Stimulated activated CD8-positive, alpha-beta memory T cell treated with anti-CD3 and anti-CD28 coated beads, Interleukin-12 subunit alpha, Interleukin-12 subunit beta, amount 100 ng/mL, for 24 hours (primary cell): Measurements from ENCODE around the gene FUNDC1.
"Not testable (repeated sequence)": the region's sequence is repeated elsewhere in the genome, so short reads cannot be mapped to it uniquely, and the experiment has no call there.

Experiments used
- DNase-seq: peaks from one replicate; pipeline ENCODE4 v3.0.0-alpha.2; 2020; ENCODE audit errors: extremely low read depth

The FUNDC1 gene

DNA sequence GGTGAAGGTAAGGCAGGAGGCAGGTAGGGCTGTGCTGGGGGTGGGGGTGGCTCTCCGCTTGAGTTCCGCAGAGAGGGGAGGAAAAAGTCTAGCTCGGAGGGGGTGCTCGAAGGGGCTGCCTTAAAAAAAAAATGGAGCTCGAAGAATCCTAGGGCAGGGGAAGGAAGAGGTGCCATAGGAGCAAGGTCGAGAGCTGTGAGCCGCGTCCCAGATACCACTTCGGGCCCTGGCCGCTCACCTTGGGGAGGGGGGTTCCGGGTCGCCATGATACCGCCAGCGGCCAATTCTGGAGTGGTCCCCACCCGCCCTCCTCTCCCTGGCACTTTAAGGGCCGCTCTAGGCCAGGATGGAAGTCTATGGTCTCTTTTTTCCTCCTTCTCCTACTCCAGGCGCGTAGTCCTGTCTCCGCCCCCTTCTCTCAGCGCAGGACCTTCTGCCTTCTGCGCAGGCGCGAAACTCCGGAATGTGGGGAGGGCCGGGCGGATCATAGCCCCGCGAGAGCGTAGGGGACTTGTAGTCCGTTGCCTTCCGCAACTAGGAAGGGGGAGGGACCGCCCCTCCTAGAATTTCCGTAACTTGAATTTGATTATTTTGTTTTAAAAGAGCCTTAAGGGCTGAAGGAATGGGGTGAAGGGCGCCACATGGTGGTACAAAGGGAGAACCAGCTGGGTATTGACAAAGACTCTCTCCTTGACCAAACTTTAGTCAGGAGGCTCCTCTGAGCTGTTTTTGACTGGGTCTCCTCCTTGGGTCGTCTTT, at the start of gene FUNDC1:
Gene FUNDC1, minus strand, starts transcription at position 293 of the 759 bp plus-strand sequence. Its CDS starts 27 bp downstream, at position 266.
- DNase-seq, result peak; percentile 62

- no peak for DNase-seq
Observed at GRCh38 chrX:44585866-44586265, 43.2 kb upstream of the FUNDC1 start.

- DNase-seq, result no peak
Observed at GRCh38 chrX:44580466-44580865, 37.8 kb upstream of the FUNDC1 start.

DNA sequence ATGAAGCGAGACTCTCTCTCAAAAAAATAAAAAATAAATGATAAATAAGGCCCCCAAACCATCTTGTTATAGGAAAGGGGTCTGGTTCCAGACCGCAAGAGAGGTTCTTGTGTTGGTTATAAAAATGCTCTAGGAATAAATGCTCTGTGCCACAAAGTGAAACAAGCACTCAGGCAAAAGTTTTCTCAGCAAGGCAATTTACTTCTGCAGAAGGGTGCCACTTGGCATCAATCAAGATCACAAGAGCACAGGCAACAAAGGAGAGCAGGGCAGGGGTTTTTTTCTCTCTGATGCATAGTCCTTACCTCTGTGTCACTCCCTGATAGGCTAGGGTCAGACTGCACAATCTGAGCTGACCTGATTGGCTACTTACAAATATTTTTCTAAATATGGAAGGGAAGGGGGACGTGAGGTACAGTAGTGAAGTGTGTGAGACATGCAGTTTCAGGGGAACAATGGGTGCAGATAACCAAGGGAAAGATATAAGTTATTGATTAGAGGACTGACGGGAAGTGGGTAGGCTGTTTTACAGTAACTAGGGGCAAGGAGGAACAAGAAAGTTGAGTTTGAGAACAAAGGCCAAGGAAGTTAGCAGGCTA, 29.8 kb upstream of the FUNDC1 start:
- no peak for DNase-seq

GRCh38 chrX:44570522-44570921, 27.9 kb upstream of the FUNDC1 start:
- DNase-seq, result no peak

DNA sequence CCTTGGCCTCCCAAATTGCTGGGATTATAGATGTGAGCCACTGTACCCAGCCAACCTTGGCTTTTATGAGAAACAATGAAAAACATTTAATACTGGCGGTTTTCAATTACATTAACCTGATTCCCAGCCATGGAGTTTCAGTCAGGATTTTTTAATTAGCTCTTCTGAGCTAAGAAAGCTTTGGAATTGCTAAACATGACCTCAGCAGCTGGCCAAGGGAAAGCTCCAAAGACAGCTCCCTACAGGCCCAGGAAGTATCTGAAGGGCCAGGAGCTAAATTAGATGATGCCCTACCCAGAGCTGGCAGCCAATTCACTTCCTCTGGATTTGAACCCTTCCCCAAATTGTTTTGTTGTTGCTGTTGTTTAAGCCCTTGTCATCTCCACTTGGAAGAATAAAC, 26.5 kb upstream of the FUNDC1 start:
- no peak for DNase-seq

- no peak for DNase-seq
Observed at GRCh38 chrX:44568196-44568595, 25.5 kb upstream of the FUNDC1 start.

DNA sequence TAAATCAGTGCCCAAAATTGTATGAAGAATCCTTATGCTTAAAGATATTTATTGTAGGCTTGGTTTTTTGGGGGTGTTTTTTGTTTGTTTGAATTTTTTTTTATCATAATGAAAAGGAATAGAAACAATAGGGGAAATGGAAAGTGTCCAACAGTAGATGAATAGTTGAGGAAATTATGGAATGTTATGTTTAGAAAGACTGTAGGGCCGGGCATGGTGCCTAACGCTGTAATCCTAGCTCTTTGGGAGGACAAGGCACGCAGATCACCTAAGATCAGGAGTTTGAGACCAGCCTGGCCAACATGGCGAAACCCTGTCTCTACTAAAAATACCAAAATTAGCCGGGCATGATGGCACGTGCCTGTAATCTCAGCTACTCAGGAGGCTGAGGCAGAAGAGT, 19.2 kb upstream of the FUNDC1 start:
- DNase-seq, result not testable (repeated sequence)

- DNase-seq, result no peak
Observed at GRCh38 chrX:44550563-44550962, 7.9 kb upstream of the FUNDC1 start.

GRCh38 chrX:44545454-44545853, 2.8 kb upstream of the FUNDC1 start:
- DNase-seq, result not testable (repeated sequence)

DNA sequence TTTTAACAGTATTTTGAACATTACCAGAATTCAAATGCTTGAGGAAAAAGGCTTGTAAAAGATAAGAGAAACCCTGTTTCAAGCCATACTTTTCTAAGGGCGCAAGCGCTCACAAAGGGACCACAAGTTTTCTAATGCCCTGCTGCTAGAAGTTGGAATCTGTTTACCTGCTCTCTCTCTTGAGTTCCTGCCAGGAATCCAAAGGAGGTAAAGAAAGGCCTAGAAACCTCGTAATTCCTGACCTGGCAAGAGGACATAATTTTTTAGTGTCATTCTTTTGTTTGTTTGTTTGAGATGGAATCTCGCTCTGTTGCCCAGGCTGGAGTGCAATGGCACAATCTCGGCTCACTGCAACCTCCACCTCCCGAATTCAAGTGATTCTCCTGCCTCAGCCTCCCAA, 1.4 kb upstream of the FUNDC1 start:
- DNase-seq, result no peak

- no peak for DNase-seq
Observed at GRCh38 chrX:44536198-44536597, 6.5 kb downstream of the FUNDC1 start.

GRCh38 chrX:44529310-44529709, 13.3 kb downstream of the FUNDC1 start:
- no peak for DNase-seq

DNA sequence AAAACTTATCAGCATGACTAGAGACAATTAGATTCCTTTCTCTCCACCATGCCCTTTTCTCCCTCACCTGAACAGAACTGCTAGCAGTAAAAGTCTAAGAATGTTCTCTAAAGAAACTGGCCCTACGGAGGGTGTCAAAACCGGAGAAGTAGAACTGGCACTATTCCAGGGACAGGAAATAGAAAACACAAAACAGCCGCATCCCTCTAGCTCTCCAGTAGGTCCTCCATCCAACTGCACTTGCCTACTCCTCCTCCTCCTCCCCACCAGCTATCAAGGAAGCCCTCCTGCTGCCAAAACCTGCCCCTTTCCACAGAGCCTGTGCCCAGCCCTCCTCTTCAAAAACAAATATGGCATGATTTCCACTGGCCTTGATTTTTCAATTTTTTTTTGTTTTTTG, 28.4 kb downstream of the FUNDC1 start:
- no peak for DNase-seq

DNA sequence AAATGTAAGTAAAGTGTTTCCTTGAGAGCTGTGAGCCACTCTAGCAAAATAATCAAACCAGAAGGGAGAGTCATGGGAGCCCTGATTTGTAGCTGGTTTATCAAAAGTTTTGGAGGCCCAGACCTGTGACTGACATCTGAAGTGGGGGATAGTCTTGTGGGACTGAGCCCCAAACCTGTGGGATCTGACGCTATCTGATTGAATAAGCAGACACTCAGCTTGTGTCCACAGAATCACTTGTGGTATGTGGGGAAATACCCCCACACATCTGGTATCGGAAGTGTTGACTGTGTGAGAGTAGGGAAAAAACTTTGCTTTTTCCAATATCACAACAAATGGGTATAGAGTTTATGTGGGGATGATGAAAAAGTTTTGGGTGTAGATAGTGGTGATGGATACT, 35.4 kb downstream of the FUNDC1 start:
- no peak for DNase-seq

DNA sequence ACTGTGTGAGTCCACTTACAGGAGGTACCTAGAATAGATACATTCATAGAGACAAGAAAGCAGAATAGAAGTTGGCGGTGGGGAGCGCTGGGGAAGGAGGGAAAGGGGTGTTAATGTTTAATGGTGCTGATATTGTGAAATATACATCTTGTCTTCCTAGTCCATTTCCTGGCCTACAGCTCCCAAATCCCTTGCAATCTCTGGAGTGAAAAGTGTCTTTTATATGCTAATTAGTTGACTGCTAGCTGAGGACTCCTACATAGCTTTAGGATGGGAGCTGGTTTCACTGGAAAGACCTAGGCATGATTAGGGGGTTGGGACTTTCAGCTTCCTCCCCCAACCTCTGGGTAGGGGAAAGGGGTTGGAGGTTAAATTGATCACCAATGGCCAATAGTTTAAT, 36.0 kb downstream of the FUNDC1 start:
- DNase-seq, result no peak

DNA sequence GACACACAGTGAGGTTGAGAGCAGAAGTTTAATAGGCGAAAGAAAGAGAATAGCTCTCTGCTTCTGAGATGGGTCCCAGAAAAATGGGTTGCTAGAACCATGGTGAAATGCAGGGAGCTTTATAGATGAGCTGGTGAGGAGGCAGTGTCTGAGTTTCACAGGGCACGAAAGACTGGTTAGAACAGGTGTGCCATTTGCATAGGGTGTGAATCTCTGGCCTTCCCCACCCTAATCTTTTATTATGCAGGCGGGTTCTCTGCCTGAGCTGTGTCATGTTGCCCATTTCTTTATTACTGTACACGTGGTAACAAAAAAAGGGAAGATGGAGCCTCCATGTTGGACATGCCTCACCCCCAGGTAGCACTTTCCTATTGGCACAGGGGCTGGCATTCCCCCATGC, 39.1 kb downstream of the FUNDC1 start:
- DNase-seq, result no peak

GRCh38 chrX:44495091-44495490, 47.6 kb downstream of the FUNDC1 start:
- DNase-seq, result no peak

- DNase-seq, result no peak
Observed at GRCh38 chrX:44494357-44494756, 48.3 kb downstream of the FUNDC1 start.

DNA sequence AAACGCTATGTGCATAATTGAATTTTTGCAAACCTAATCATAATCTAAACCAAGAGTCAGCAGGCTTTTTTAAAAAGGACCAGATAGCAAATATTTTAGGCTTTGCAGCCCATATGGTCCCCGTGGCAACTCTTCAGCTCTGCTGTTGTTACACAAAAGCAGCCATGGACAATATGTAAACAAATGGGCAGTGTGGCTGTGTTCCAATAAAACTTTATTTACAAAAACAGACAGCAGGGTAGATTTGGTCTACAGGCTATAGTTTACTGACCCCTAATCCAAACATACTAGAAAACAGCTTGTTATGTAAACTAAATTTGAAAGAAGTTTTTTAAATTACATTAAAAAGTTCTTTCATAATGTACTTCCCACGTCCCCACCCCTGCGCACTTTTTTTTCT, 53.1 kb downstream of the FUNDC1 start:
- DNase-seq, result no peak

- DNase-seq, result no peak
Observed at GRCh38 chrX:44484607-44485146, 58.0 kb downstream of the FUNDC1 start.

- no peak for DNase-seq
Observed at GRCh38 chrX:44483965-44484606, 58.6 kb downstream of the FUNDC1 start.

- DNase-seq, result no peak
Observed at GRCh38 chrX:44482575-44482974, 60.1 kb downstream of the FUNDC1 start.
